ENCODE measurements around the gene PGP. TPM values are rescaled to one million over a fixed set of nuclear protein-coding genes. Genes with fewer than 3 reads are reported as not detected.

PGP gene
- total and polyA plus RNA-seq, 2 of the 4 experiments (the other 2 are of a cell fraction), result 4.1 to 9.4 TPM

- intact Hi-C loops (cut with micrococcal nuclease), result no loop called here
- POLR2A ChIA-PET (ENCODE audit: unreplicated experiment), result interaction anchor here (0.6 kb wide), 1 partner anchor 33 kb away, joined by 3 read pairs; no protein-coding TSS in a partner anchor
Measured at GRCh38 chr16:2180962-2181923, 33.4 kb downstream of the PGP start.

More at GRCh38 chr16:2180962-2181923, 33.4 kb downstream of the PGP start:
- Histone ChIP-seq H2BK20ac (ENCODE audit: low read depth, low read length) (no peak overlapping the region), H2BK120ac (ENCODE audit: low read depth, low read length) (no peak overlapping the region), H3K9me1 (ENCODE audit: insufficient read depth, low read length) (peaks cover 3% of the 10 kb centered on the region; the same call in 1 of the 2 replicates), H3K27ac (ENCODE audit: insufficient read depth, low read length) (no peak overlapping the region), H3K56ac (ENCODE audit: extremely low read depth, insufficient read depth, low read length) (no peak overlapping the region), H3K4me1 (ENCODE audit: control insufficient read depth, insufficient read depth, low read length) (no peaks in the 10 kb centered on the region), H2AK9ac (replicated peaks; ENCODE audit: low read depth, low read length, poor library complexity) (no peak overlapping the region), H2AK5ac (ENCODE audit: low read depth, low read length) (no peak overlapping the region), H3K14ac (replicated peaks; ENCODE audit: low read depth, low read length) (no peak overlapping the region), H3K18ac (ENCODE audit: low read depth, low read length) (no peak overlapping the region), H2BK15ac (ENCODE audit: low read depth, low read length) (no peak overlapping the region), H4K5ac (ENCODE audit: low read depth, low read length) (no peak overlapping the region), H3K79me1 (ENCODE audit: low read depth in 1 of 2, low read length in 2 of 2) (no peaks in the 10 kb centered on the region), H3K27me3 (ENCODE audit: control insufficient read depth, insufficient read depth, low read length) (no peaks in the 10 kb centered on the region; the same call in 1 of the 2 replicates), H3K9me3 (ENCODE audit: control insufficient read depth, insufficient read depth, low read length) (no peaks in the 10 kb centered on the region), H2AFZ (replicated peaks; ENCODE audit: low read length, poor library complexity) (no peak overlapping the region), H4K8ac (ENCODE audit: low read depth in 2 of 2, low read length in 2 of 2) (no peak overlapping the region), H3K4me3 (ENCODE audit: insufficient read depth, low read depth, low read length) (no peak overlapping the region), H3K4ac (ENCODE audit: low read depth, low read length) (no peak overlapping the region), H4K20me1 (ENCODE audit: insufficient read depth, low read length) (peaks cover 7% of the 10 kb centered on the region; the same call in 1 of the 2 replicates), H3K36me3 (ENCODE audit: control insufficient read depth, insufficient read depth, low read length) (peaks cover 14% of the 10 kb centered on the region; the same call in 1 of the 2 replicates), H3K4me2 (ENCODE audit: low read depth, low read length) (no peak overlapping the region), H2BK5ac (ENCODE audit: low read depth, low read length, poor library complexity, severe bottlenecking) (no peak overlapping the region), H3K23ac (ENCODE audit: low read depth, low read length) (no peak overlapping the region), H3K9ac (ENCODE audit: low read depth, low read length) (no peak overlapping the region), H4K91ac (ENCODE audit: insufficient read depth, low read depth, low read length) (no peak overlapping the region)
- BruUV-seq (replicated peaks), result no TSS peak
- CTCF ChIA-PET, result no interaction called here
- dilution Hi-C loops (cut with HindIII; ENCODE audit: low sequenced_read_pairs, unreplicated experiment), result no loop called here
- DNase-seq, result no peak
- ATAC-seq (ENCODE audit: low read depth), result no peak
- no peak for TF ChIP-seq MXI1 (IDR thresholded peaks at IDR 0.05; ENCODE audit: borderline replicate concordance, low read depth, low read length)
- TF ChIP-seq MAZ (IDR thresholded peaks at IDR 0.05; ENCODE audit: borderline replicate concordance, low read depth, low read length), result no peak
- TF ChIP-seq ELK1 (IDR thresholded peaks at IDR 0.05; ENCODE audit: borderline replicate concordance, low read depth, low read length), result no peak
- no peak for TF ChIP-seq CHD1 (IDR thresholded peaks at IDR 0.05; ENCODE audit: low read depth, low read length)
- no peak for TF ChIP-seq CEBPB (IDR thresholded peaks at IDR 0.05; ENCODE audit: low read depth, low read length)
- TF ChIP-seq POLR2A (IDR thresholded peaks at IDR 0.05; ENCODE audit: low read depth, low read length), result no peak
- TF ChIP-seq FOS (IDR thresholded peaks at IDR 0.05; ENCODE audit: low read depth, low read length), result no peak
- no peak for TF ChIP-seq CTCF (conservative IDR thresholded peaks at IDR 0.05; ENCODE audit: low read depth, low read length)
- 91% methylated on average over 21 of the region's 46 CpGs; no CpG with 5 or more reads in 1 of the 2 experiments for WGBS, 2 experiments (ENCODE audit: extremely low coverage in 2 of 2, insufficient read length in 1 of 2)
- in situ Hi-C loops (cut with MboI; ENCODE audit: low sequenced_read_pairs), result no loop called here
